Gastroesophageal sphincter (tissue), 3 donors: ENCODE data around the gene AOX1.
"Not testable (repeated sequence)": the region's sequence is repeated elsewhere in the genome, so short reads cannot be mapped to it uniquely, and the experiment has no call there.

Experiments used
- EP300 ChIP-seq: sonication (generic); formaldehyde crosslinking; IDR thresholded peaks from one replicate; pipeline ENCODE4 v1.6.1; 2017; ENCODE audit warnings: antibody characterized with exemption, mild to moderate bottlenecking
- POLR2A ChIP-seq, 2 donors: fragments of 450-650 bp; IDR thresholded peaks; one replicate each; pipeline ENCODE4 v1.6.1; 2017; ENCODE audit warnings: antibody characterized with exemption in 2 of 2, mild to moderate bottlenecking in 2 of 2, moderate library complexity in 1 of 2
- TF ChIP-seq, protein P1 (sequence below), 4 experiments: fragments of 200-600 bp in 2 of 4; fragments of 450-650 bp in 2 of 4; sonication (generic) in 1 of 4; IDR thresholded peaks; one replicate each; pipeline ENCODE4 v1.5.1; 2017 to 2019; ENCODE audit warnings: antibody characterized with exemption in 4 of 4, mild to moderate bottlenecking in 2 of 4, moderate library complexity in 2 of 4

DNA sequence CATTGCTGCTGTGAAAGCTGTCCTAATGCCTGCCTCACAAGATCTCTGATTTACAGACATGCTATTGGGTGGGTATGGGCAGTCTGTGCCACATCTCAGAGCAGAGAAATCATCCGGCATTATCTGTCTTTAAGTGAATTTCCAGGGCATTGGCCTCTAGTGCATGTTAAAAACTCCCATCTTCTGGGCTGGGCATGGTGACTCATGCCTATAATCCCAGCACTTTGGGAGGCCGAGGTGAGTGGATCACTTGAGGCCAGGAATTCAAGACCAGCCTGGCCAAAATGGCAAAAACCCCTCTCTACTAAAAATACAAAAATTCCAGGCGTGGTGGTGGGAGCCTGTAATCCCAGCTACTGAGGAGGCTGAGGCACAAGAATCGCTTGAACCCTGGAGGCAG, 42.6 kb downstream of the AOX1 start:
- TF ChIP-seq, protein P1, sequence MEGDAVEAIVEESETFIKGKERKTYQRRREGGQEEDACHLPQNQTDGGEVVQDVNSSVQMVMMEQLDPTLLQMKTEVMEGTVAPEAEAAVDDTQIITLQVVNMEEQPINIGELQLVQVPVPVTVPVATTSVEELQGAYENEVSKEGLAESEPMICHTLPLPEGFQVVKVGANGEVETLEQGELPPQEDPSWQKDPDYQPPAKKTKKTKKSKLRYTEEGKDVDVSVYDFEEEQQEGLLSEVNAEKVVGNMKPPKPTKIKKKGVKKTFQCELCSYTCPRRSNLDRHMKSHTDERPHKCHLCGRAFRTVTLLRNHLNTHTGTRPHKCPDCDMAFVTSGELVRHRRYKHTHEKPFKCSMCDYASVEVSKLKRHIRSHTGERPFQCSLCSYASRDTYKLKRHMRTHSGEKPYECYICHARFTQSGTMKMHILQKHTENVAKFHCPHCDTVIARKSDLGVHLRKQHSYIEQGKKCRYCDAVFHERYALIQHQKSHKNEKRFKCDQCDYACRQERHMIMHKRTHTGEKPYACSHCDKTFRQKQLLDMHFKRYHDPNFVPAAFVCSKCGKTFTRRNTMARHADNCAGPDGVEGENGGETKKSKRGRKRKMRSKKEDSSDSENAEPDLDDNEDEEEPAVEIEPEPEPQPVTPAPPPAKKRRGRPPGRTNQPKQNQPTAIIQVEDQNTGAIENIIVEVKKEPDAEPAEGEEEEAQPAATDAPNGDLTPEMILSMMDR (IDR thresholded peaks at IDR 0.05) = not testable (repeated sequence)
- not testable (repeated sequence) for TF ChIP-seq POLR2A (IDR thresholded peaks at IDR 0.05); EP300
